Neuron (in vitro differentiated cells): ENCODE measurements around the gene RAPGEF2.

ENCODE experiments used
- H2AFZ ChIP-seq: one replicate; pipeline ENCODE4 v1.6.1; 2013; ENCODE audit warnings: low read depth, mild to moderate bottlenecking, inconsistent platforms, low read length, moderate library complexity
- H3K27me3 ChIP-seq: one replicate; pipeline ENCODE4 v1.6.1; 2013; ENCODE audit warnings: low read length; ENCODE audit not compliant: insufficient read depth
- H3K36me3 ChIP-seq: one replicate; pipeline ENCODE4 v1.6.1; 2013; ENCODE audit warnings: low read length; ENCODE audit not compliant: insufficient read depth
- H3K4me1 ChIP-seq: one replicate; pipeline ENCODE4 v1.6.1; 2013; ENCODE audit warnings: low read length; ENCODE audit not compliant: insufficient read depth
- H3K4me3 ChIP-seq: 2 replicates; pipeline ENCODE4 v1.5.1; 2013; ENCODE audit warnings: mild to moderate bottlenecking, low read length, moderate library complexity
- H3K9me3 ChIP-seq: one replicate; pipeline ENCODE4 v1.6.1; 2013; ENCODE audit warnings: low read length

RAPGEF2 gene

DNA sequence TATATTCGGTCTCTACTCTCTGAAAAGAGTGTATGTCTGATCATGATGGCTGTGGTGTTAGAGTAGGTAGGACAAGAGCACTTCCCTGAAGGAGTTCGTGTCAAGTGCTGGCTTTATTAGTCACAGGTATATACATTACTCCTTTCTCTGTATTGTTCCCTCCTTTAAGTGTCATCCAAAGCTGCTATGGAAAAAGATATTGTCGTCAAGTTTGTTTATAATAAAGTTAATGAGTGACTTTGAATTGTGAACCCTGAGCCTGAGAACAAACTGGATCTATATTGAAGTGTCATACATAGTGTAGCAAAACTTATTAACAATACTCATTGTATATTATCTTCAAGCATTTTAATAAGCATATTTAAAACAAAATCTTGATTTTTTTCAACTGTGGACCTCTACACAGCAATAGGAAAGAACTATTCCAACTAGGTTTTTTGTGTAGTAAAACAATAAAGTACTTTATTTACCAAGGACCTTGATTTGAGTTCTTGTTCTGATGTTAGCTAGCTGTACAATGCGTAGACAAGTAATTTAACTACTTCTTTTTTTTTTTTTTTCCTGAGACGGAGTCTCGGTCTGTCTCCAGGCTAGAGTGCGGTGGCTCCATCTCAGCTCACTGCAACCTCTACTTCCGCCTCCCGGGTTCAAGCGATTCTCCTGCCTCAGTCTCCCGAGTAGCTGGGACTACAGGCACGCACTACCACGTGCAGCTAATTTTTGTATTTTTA, 177.7 kb downstream of the RAPGEF2 start:
- Histone ChIP-seq H3K27me3 (no peaks in the 10 kb centered on the region), H3K4me3 (no peak overlapping the region), H2AFZ (no peak overlapping the region), H3K4me1 (peaks cover 19% of the 10 kb centered on the region), H3K36me3 (peaks cover 20% of the 10 kb centered on the region), H3K9me3 (no peaks in the 10 kb centered on the region)

DNA sequence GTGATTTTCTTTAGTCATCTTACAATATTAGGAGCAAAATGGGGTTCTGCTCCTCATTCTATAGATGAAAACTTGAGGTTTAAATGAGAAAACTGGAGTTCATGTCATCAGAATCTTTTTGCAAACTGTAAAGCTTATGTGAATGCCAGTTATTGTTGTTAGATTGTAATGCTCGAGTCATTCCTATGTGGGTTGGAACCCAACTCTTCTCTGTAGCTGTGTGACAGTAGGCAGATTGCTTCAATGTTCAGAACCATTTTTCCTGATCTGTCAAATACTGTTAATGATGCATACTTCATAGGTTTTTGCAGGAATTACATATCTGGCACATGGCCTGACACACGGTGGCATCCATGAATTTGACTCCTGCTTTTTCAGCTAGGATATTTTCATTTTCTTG, 178.9 kb downstream of the RAPGEF2 start:
- Histone ChIP-seq H3K27me3 (no peaks in the 10 kb centered on the region), H3K4me3 (no peak overlapping the region), H3K9me3 (peaks cover 2% of the 10 kb centered on the region), H3K36me3 (peaks cover 23% of the 10 kb centered on the region), H3K4me1 (peaks cover 19% of the 10 kb centered on the region), H2AFZ (no peak overlapping the region)

DNA sequence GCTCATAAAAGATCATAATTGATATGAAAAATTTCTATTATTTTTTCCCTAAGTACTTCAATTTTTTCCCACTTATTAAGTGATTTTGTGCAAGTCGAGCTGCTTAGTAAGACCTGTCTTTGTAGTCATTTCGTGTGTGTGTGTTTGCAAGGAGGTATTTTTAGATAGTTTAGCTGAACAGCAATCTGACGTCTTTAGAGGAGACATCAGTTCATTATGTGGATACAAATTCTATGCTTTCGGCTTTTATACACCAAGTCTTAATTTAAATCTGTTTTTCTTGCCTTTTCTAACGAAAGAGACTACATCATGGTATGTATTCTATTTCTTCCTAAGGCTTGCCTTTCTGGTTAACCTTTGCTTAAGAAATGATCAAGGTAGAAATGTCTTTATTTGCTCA, 179.4 kb downstream of the RAPGEF2 start:
- peaks cover 2% of the 10 kb centered on the region for H3K9me3 ChIP-seq
- H3K27me3 ChIP-seq = no peaks in the 10 kb centered on the region
- peaks cover 19% of the 10 kb centered on the region for H3K4me1 ChIP-seq
- H3K36me3 ChIP-seq = peaks cover 23% of the 10 kb centered on the region
- no peak overlapping the region for H3K4me3 ChIP-seq
- no peak overlapping the region for H2AFZ ChIP-seq

DNA sequence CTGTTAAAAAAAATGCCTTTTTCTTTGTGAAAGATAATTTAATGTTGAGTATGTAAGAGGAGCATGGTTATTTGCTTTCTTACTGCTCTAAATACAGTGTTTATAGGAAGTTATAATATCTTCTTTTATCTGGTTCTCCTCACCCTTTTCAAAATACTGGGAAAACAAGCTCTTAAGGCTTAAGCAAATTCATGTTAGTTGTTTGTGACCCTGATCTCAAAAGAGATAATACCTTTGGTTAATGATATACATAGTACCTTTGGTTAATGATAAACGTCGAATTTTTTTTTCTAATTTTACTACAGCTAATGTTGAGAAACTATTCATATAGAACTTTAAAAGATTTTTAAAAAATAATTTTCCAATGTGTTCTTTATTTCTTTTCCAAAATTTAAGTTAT, 180.1 kb downstream of the RAPGEF2 start:
- Histone ChIP-seq H3K4me1 (peaks cover 19% of the 10 kb centered on the region), H3K27me3 (no peaks in the 10 kb centered on the region), H3K9me3 (peaks cover 2% of the 10 kb centered on the region), H3K36me3 (peaks cover 23% of the 10 kb centered on the region), H2AFZ (no peak overlapping the region), H3K4me3 (no peak overlapping the region)

DNA sequence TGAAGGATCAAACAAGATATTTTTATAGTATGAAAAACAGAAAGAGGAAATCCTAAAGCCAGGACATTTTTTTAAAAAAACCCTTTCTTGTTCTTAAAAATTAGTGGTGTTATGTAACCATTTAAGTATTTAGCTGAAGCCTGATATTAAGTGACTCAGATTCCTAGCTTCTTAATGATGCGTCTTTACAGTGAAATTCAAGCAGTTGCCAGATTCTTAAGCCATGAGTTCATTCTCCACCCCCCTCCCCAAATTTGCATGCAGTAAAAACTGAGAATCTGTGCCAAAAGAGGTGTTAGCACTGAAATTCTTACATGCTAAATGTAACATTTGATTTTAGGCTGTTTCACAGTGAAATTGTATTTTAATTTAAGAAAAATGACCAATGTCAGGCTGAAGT, 180.8 kb downstream of the RAPGEF2 start:
- peaks cover 20% of the 10 kb centered on the region for H3K36me3 ChIP-seq
- H3K4me1 ChIP-seq = peaks cover 19% of the 10 kb centered on the region
- no peaks in the 10 kb centered on the region for H3K27me3 ChIP-seq
- no peak overlapping the region for H2AFZ ChIP-seq
- H3K4me3 ChIP-seq = no peak overlapping the region
- peaks cover 2% of the 10 kb centered on the region for H3K9me3 ChIP-seq

DNA sequence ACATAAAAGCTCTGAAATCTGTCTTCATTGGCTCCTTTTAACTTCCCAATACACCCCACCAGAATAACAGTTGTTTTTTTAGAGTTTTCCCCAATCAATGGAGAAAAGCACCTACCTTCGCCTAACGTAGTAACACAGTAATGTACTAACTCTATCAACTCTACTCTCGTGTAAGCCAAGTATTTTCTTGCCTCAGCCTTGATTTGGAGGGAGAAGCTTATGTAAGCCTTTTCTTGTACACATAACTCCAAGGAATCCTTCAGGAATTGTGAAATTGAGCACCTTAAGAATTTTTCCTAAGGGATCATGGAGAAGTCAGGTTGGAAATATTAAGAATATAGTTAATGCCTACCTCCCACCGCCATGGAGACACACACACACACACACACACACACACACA, 181.2 kb downstream of the RAPGEF2 start:
- Histone ChIP-seq H3K9me3 (peaks cover 2% of the 10 kb centered on the region), H3K4me3 (no peak overlapping the region), H3K4me1 (peaks cover 19% of the 10 kb centered on the region), H3K36me3 (peaks cover 16% of the 10 kb centered on the region), H2AFZ (no peak overlapping the region), H3K27me3 (no peaks in the 10 kb centered on the region)

DNA sequence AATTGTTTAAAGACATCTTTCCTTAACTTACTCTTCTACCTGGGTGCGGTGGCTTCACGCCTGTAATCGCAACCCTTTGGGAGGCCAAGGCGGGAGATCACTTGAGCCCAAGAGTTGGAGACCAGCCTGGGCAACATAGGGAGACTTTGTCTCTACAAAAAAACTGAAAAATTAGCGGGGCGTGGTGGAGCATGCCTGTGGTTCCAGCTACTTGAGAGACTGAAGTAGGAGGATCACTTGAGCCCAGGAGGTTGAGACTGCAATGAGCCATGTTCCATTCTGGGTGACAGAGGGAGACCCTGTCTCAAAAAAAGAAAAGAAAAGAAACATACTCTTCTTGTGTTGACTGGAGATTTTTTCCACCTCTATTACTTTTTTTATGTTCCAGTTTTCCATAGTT, 181.9 kb downstream of the RAPGEF2 start:
- H3K9me3 ChIP-seq = peaks cover 2% of the 10 kb centered on the region
- peaks cover 14% of the 10 kb centered on the region for H3K36me3 ChIP-seq
- H2AFZ ChIP-seq = no peak overlapping the region
- H3K4me1 ChIP-seq = peaks cover 19% of the 10 kb centered on the region
- no peaks in the 10 kb centered on the region for H3K27me3 ChIP-seq
- no peak overlapping the region for H3K4me3 ChIP-seq

DNA sequence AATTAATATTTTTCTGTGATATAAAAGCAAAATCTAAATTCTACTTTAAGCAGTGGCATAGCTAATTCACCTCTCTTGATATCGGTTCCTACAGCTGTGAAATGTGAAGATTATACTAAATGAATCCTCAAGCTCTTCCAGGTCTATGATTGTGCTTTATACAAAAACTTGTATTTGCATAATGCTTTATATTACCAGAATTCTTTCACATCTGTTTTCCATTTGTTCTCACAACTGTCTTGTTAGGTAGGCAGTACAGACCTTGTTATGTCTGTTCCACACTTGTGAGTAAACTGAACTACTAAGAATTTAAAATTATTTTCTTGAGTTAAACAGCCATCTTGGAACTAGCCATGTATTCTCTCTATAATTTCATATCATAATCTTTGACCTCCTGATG, 184.9 kb downstream of the RAPGEF2 start:
- H3K4me3 ChIP-seq = no peak overlapping the region
- H3K36me3 ChIP-seq = peaks cover 4% of the 10 kb centered on the region
- peaks cover 2% of the 10 kb centered on the region for H3K9me3 ChIP-seq
- H3K4me1 ChIP-seq = peaks cover 16% of the 10 kb centered on the region
- no peak overlapping the region for H2AFZ ChIP-seq
- H3K27me3 ChIP-seq = no peaks in the 10 kb centered on the region

DNA sequence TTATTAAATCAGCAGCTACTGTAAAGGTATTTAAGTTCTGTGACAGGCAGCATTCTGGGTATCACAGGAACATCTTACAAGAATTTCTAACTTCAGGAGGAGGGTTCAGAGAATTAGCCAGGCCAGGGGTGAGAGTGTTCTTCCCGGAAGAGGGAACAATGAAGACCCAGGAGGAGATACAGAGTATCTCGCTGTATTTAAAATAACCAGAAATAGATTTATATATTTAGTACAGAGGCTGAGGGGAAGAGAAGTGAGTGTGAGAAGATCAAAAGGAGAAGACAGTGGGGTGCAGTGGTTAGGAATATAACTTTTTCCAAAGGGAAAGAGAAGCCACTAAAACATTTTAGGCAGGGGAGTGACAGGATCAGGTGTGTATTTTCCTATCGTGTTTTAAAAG, 186.8 kb downstream of the RAPGEF2 start:
- Histone ChIP-seq H2AFZ (no peak overlapping the region), H3K4me3 (no peak overlapping the region)

DNA sequence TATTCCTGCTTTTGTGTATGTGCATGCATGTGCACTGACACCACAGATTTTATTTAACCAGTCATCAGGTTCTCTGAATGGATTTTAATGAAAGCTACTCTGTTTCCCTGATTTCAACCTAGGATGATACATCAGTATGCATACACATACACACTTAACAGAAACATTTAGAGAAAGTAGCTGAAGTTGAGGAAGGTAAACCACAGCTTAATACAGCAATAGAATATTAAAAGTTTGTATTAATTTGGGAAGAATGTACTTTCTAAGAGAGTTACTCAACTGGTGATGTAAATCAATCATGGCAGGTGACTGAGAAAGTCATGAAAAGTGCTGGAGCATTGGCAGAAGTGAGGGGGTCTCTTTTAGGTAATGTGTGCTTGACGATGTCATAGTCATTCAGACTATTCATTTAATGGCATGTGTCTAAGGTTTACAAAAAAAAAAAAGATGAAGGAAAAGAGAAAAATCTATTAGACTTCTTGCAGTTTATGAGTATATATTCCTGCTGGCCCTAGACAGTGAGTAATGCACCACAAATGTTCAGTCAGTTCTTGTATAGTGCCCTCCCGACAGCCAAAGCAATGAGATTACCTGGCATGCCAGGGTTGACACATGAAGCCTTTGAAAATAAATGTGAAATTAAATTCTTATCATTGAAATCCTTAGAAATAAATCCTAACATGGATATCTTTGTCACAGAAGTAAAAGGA, 187.6 kb downstream of the RAPGEF2 start:
- Histone ChIP-seq H3K4me3 (no peak overlapping the region), H2AFZ (no peak overlapping the region), H3K4me1 (no peaks in the 10 kb centered on the region), H3K9me3 (peaks cover 2% of the 10 kb centered on the region), H3K36me3 (peaks cover 7% of the 10 kb centered on the region), H3K27me3 (no peaks in the 10 kb centered on the region)

More for the DNA sequence above, 186.8 kb downstream of the RAPGEF2 start:
- peaks cover 7% of the 10 kb centered on the region for H3K36me3 ChIP-seq
- no peaks in the 10 kb centered on the region for H3K27me3 ChIP-seq
- no peaks in the 10 kb centered on the region for H3K4me1 ChIP-seq
- H3K9me3 ChIP-seq = peaks cover 2% of the 10 kb centered on the region

DNA sequence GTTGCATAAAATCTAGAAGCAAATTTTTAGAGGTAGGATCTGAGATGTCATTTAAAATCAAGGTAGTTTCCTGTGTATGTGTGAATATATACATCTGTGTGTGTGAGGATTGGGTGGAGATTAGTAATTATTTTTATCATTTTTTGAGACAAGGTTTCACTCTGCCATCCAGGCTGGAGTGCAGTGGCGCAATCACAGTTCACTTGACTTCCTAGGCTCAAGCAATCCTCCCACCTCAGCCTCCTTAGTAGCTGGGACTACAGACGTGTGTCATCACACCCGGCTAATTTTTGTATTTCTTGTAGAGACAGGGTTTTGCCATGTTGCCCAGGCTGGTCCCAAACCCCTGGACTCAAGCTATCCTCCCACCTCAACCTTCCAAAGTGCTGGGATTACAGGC, 188.3 kb downstream of the RAPGEF2 start:
- Histone ChIP-seq H3K4me1 (no peaks in the 10 kb centered on the region), H3K36me3 (peaks cover 5% of the 10 kb centered on the region)

DNA sequence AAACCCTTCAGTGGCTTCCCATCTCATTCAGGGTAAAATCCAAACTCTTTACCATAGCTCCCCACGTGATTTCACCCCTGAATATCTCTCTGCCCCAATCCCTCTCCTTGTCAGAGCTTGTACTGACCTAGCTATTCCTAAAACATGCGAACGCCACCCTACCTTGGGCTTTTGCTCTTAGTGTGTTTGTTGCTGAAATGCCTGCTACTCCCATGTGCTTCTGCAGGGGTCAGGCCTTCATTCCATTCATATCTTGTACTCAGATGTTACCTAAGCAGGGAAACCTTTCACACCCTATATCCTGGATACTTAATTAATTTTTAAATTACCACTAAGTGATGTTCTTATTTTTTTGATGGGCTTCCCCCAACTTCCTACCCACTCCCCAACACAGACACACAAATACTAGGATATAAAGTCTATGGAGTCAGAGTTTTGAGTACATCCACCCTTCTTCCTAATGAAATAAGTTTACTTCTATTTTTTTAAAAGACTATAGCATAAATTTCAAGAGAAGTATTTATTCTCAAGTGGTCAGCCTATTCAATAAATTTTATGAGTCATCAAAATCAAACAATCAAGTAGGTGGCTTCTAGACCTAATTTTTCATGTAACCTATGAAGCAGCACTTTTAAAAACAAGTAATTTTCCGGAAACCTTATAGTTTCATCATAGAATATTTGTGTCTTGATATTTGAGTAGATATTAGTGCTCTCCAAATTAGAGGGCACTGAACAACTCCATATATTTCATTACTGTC, 189.4 kb downstream of the RAPGEF2 start:
- Histone ChIP-seq H3K27me3 (no peaks in the 10 kb centered on the region), H3K36me3 (peaks cover 3% of the 10 kb centered on the region), H3K9me3 (no peaks in the 10 kb centered on the region), H3K4me1 (no peaks in the 10 kb centered on the region), H3K4me3 (no peak overlapping the region), H2AFZ (no peak overlapping the region)

More for the DNA sequence above, 188.3 kb downstream of the RAPGEF2 start:
- no peaks in the 10 kb centered on the region for H3K27me3 ChIP-seq
- no peak overlapping the region for H3K4me3 ChIP-seq
- H2AFZ ChIP-seq = no peak overlapping the region
- peaks cover 2% of the 10 kb centered on the region for H3K9me3 ChIP-seq
